ENCODE results near the gene LENG8.

Gene LENG8

GRCh38 chr19:54480051-54480450 lies 31.1 kb downstream of the LENG8 start:
- POLR2A ChIA-PET = no interaction called here
- H3K4me3 ChIP-seq (ENCODE audit: low read depth, low read length) = no peak overlapping the region
- CTCF ChIA-PET = interaction anchor here (1.0 to 2.5 kb wide), 5 partner anchors 10 to 197 kb away, joined by 3 to 28 read pairs (median 5); no protein-coding TSS in a partner anchor
- TF ChIP-seq, protein P1, sequence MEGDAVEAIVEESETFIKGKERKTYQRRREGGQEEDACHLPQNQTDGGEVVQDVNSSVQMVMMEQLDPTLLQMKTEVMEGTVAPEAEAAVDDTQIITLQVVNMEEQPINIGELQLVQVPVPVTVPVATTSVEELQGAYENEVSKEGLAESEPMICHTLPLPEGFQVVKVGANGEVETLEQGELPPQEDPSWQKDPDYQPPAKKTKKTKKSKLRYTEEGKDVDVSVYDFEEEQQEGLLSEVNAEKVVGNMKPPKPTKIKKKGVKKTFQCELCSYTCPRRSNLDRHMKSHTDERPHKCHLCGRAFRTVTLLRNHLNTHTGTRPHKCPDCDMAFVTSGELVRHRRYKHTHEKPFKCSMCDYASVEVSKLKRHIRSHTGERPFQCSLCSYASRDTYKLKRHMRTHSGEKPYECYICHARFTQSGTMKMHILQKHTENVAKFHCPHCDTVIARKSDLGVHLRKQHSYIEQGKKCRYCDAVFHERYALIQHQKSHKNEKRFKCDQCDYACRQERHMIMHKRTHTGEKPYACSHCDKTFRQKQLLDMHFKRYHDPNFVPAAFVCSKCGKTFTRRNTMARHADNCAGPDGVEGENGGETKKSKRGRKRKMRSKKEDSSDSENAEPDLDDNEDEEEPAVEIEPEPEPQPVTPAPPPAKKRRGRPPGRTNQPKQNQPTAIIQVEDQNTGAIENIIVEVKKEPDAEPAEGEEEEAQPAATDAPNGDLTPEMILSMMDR (IDR thresholded peaks at IDR 0.05; ENCODE audit: insufficient read depth, low read length, missing control alignments) = no peak
- DNase-seq (ENCODE audit: low read depth, low spot score) = no peak

GRCh38 chr19:54481326-54481930 lies 32.4 kb downstream of the LENG8 start:
- POLR2A ChIA-PET = no interaction called here
- DNase-seq (ENCODE audit: low read depth, low spot score) = no peak

GRCh38 chr19:54482889-54483288 lies 33.9 kb downstream of the LENG8 start:
- no peak for DNase-seq (ENCODE audit: low read depth, low spot score)
- POLR2A ChIA-PET = no interaction called here
- no peak overlapping the region for H3K4me3 ChIP-seq (ENCODE audit: low read depth, low read length)
- TF ChIP-seq, protein P1 (IDR thresholded peaks at IDR 0.05; ENCODE audit: insufficient read depth, low read length, missing control alignments) = no peak
- CTCF ChIA-PET = no interaction called here

More at GRCh38 chr19:54481326-54481930, 32.4 kb downstream of the LENG8 start:
- TF ChIP-seq, protein P1 (IDR thresholded peaks at IDR 0.05; ENCODE audit: insufficient read depth, low read length, missing control alignments) = peak; percentile 71
- CTCF ChIA-PET = interaction anchor here (0.6 to 2.1 kb wide), 14 partner anchors 8 to 618 kb away, joined by 3 to 28 read pairs (median 3); partner anchors contain the start of genes CDC42EP5 and RDH13
- no peak overlapping the region for H3K4me3 ChIP-seq (ENCODE audit: low read depth, low read length)

DNA sequence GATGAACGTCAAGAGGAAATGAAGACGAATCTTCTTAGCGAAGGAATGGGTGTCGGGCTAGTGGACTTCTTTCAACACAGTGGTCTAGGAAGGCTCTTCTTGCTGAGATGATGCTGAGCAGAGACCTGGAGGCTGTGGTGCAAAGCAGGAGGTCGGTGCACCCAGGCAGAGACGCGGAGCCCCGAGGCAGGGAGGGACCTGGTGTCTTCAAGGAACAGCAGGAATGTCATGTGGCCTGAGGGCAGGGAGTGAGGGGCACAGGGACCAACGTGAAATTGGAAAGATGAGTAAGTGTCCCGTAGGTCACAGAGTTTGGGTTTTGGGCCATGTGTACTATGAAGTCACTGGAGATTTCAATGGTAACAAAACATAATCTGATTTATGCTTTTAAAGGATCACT lies 35.5 kb downstream of the LENG8 start:
- DNase-seq (ENCODE audit: low read depth, low spot score) = no peak
- POLR2A ChIA-PET = no interaction called here

DNA sequence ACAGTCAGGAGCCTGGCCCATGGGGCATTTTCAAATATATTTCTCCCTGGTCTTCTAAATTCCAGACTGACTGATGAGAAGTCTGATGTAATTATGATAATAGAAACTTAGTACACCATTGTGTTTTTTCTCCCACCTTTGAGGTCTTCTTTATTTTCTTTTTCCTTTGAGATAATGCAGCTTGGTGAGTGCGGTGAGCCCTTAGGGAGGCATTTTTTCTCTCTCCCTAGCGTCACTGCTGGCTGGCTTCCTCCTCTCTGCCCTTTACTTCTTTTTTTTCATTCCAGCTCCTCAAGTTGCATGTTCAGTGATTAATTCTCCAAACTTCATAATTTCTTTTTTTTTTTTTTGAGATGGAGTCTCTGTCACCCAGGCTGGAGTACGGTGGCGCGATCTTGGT lies 36.9 kb downstream of the LENG8 start:
- DNase-seq (ENCODE audit: low read depth, low spot score) = no peak
- POLR2A ChIA-PET = no interaction called here
- no peak overlapping the region for H3K4me3 ChIP-seq (ENCODE audit: low read depth, low read length)
- CTCF ChIA-PET = interaction anchor here (0.8 kb wide), 1 partner anchor 191 kb away, joined by 3 read pairs; no protein-coding TSS in a partner anchor
- TF ChIP-seq, protein P1 (IDR thresholded peaks at IDR 0.05; ENCODE audit: insufficient read depth, low read length, missing control alignments) = no peak

More for the DNA sequence above, 35.5 kb downstream of the LENG8 start:
- H3K4me3 ChIP-seq (ENCODE audit: low read depth, low read length) = no peak overlapping the region
- TF ChIP-seq, protein P1 (IDR thresholded peaks at IDR 0.05; ENCODE audit: insufficient read depth, low read length, missing control alignments) = no peak
- CTCF ChIA-PET = no interaction called here

GRCh38 chr19:54489341-54489740 lies 40.3 kb downstream of the LENG8 start:
- CTCF ChIA-PET = interaction anchor here (1.0 kb wide), 1 partner anchor 11 kb away, joined by 3 read pairs; no protein-coding TSS in a partner anchor
- POLR2A ChIA-PET = no interaction called here
- no peak for DNase-seq (ENCODE audit: low read depth, low spot score)
- no peak overlapping the region for H3K4me3 ChIP-seq (ENCODE audit: low read depth, low read length)
- TF ChIP-seq, protein P1 (IDR thresholded peaks at IDR 0.05; ENCODE audit: insufficient read depth, low read length, missing control alignments) = no peak
